Esophagus muscularis mucosa (tissue), 3 donors: Measurements from ENCODE around the gene TCF23.

Experiments used
- EP300 ChIP-seq: sonication (generic); formaldehyde crosslinking; IDR thresholded peaks from one replicate; pipeline ENCODE4 v1.6.1; 2017; ENCODE audit warnings: antibody characterized with exemption
- TF ChIP-seq, protein P1 (sequence below), 3 experiments: fragments of 200-600 bp in 2 of 3; fragments of 450-650 bp in 1 of 3; sonication (generic) in 2 of 3; IDR thresholded peaks; one replicate each; pipeline ENCODE4 v1.5.1; 2017 to 2019; ENCODE audit warnings: antibody characterized with exemption in 3 of 3, mild to moderate bottlenecking in 2 of 3, moderate library complexity in 1 of 3

DNA sequence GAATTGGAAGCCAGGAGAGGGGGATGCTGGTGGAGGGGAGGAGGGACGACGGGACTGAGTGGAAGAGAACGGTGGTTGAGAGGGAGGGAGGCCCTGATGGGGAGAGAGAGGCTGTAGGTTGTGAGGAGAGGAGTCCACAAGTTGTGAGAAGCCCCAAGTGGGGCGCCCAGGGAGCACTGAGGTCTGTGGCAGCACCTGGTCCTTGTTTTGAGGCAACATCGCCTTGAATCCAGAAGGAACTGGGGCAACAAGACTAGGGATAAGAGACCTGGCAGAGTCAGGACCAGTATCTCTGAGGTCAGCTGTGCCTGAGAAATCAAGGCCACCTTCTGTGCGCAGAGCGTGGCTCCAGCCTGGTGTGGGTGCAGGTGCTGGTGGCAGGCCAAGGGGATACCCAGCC is 10.7 kb upstream of the TCF23 start:
- TF ChIP-seq, protein P1, sequence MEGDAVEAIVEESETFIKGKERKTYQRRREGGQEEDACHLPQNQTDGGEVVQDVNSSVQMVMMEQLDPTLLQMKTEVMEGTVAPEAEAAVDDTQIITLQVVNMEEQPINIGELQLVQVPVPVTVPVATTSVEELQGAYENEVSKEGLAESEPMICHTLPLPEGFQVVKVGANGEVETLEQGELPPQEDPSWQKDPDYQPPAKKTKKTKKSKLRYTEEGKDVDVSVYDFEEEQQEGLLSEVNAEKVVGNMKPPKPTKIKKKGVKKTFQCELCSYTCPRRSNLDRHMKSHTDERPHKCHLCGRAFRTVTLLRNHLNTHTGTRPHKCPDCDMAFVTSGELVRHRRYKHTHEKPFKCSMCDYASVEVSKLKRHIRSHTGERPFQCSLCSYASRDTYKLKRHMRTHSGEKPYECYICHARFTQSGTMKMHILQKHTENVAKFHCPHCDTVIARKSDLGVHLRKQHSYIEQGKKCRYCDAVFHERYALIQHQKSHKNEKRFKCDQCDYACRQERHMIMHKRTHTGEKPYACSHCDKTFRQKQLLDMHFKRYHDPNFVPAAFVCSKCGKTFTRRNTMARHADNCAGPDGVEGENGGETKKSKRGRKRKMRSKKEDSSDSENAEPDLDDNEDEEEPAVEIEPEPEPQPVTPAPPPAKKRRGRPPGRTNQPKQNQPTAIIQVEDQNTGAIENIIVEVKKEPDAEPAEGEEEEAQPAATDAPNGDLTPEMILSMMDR (IDR thresholded peaks at IDR 0.05) = no peak
- TF ChIP-seq EP300 = no peak
